ENCODE measurements around the gene SUSD6. TPM values are rescaled to one million over a fixed set of nuclear protein-coding genes. Genes with fewer than 3 reads are reported as not detected.

The SUSD6 gene
- total and polyA plus RNA-seq, 4 donors: 6.8 to 10.8 (median 7.6) TPM

DNA sequence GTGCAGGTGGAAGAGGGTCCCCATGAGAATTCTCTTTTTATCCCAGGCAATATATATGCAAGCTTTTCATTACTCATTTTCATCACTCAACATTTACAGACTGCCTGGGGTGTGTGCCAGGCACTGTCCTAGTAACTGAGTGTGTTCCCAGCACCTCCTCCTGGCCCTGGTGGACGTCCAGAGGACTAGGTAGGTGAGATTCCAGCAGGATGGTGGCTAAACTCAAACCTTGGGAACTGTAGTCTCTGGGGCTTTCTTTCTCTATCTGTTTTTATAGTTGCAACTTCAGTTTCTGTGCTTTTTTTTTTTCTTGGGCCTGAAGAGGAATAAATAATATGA lies 63.8 kb downstream of the SUSD6 start:
- H3K4me3 ChIP-seq (ENCODE audit: low read depth in 1 of 3, low read length in 3 of 3): no peak overlapping the region
- H3K4me1 ChIP-seq (ENCODE audit: control insufficient read depth in 4 of 4, insufficient read depth in 4 of 4, low read length in 3 of 4): peaks cover 16 to 31% (median 29%) of the 10 kb centered on the region in 4 donors
- no peaks in the 10 kb centered on the region for H3K9me3 ChIP-seq (ENCODE audit: control insufficient read depth in 4 of 4, low read length in 3 of 4)
- no peaks in the 10 kb centered on the region for H3K36me3 ChIP-seq (ENCODE audit: control insufficient read depth in 4 of 4, insufficient read depth in 3 of 4, low read depth in 1 of 4, low read length in 3 of 4)
- H3K27me3 ChIP-seq (ENCODE audit: control insufficient read depth in 4 of 4, insufficient read depth in 4 of 4, low read length in 3 of 4): no peaks in the 10 kb centered on the region
- peak overlapping the region in 1 of 2 donors; percentile 76 for H3K27ac ChIP-seq (ENCODE audit: low read depth in 1 of 2, low read length in 2 of 2)
- DNase-seq (ENCODE audit: low spot score): no peak
- H3K9ac ChIP-seq (ENCODE audit: low read depth in 1 of 2, low read length in 2 of 2): no peak overlapping the region
- no peak for TF ChIP-seq FOXA1 (IDR thresholded peaks at IDR 0.05)
- TF ChIP-seq RAD21 (IDR thresholded peaks at IDR 0.05): peak in 1 of 2 donors; percentile 11
- 19% methylated on average over 1 of the region's 1 CpG for WGBS

DNA sequence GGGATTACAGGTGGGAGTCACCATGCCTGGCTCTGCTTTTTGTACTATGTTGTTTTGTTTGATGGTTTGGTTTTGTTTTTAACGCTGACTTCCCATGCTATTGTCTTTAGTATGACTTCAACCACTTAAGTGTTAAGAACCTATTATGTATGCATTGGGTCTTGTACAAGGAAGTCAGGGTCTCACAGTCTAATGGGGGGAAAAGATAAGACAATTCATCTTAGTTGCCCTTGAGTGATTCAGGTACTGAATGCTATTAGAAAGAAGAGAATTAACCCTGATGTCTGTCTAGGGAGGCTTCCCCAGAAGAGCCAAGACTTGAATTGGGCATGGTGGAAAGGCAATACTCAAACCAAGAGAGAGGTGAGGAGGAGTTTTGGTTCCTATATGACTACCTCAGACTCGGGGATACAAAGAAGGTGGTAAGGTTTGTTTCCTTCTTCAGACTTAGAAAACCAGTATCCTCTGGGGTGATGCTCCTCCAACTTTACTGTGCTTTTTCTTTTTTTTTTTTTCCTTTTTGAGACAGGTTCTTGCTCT lies 64.6 kb downstream of the SUSD6 start:
- H3K9ac ChIP-seq (ENCODE audit: low read depth in 1 of 2, low read length in 2 of 2): no peak overlapping the region
- H3K4me3 ChIP-seq (ENCODE audit: low read depth in 1 of 3, low read length in 3 of 3): no peak overlapping the region
- no peak for DNase-seq (ENCODE audit: low spot score)
- H3K4me1 ChIP-seq (ENCODE audit: control insufficient read depth in 4 of 4, insufficient read depth in 4 of 4, low read length in 3 of 4): peaks cover 16 to 31% (median 29%) of the 10 kb centered on the region in 4 donors
- TF ChIP-seq YY1 (IDR thresholded peaks at IDR 0.05) (no peak), NR2F2 (IDR thresholded peaks at IDR 0.05) (no peak), JUND (IDR thresholded peaks at IDR 0.05) (no peak), HNF4G (IDR thresholded peaks at IDR 0.05) (no peak), FOXA1 (IDR thresholded peaks at IDR 0.05) (no peak), HNF4A (conservative IDR thresholded peaks at IDR 0.05) (no peak), RAD21 (IDR thresholded peaks at IDR 0.05) (no peak), RXRA (IDR thresholded peaks at IDR 0.05) (no peak), EGR1 (IDR thresholded peaks at IDR 0.05; ENCODE audit: low read depth in 2 of 2) (no peak), SP1 (IDR thresholded peaks at IDR 0.05) (no peak), GABPA (IDR thresholded peaks at IDR 0.05 in 1 of 2, conservative IDR thresholded peaks at IDR 0.05 in 1 of 2) (no peak), FOXA2 (IDR thresholded peaks at IDR 0.05) (no peak), TAF1 (conservative IDR thresholded peaks at IDR 0.05) (no peak)
- TF ChIP-seq, protein P1, sequence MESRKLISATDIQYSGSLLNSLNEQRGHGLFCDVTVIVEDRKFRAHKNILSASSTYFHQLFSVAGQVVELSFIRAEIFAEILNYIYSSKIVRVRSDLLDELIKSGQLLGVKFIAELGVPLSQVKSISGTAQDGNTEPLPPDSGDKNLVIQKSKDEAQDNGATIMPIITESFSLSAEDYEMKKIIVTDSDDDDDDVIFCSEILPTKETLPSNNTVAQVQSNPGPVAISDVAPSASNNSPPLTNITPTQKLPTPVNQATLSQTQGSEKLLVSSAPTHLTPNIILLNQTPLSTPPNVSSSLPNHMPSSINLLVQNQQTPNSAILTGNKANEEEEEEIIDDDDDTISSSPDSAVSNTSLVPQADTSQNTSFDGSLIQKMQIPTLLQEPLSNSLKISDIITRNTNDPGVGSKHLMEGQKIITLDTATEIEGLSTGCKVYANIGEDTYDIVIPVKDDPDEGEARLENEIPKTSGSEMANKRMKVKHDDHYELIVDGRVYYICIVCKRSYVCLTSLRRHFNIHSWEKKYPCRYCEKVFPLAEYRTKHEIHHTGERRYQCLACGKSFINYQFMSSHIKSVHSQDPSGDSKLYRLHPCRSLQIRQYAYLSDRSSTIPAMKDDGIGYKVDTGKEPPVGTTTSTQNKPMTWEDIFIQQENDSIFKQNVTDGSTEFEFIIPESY (IDR thresholded peaks at IDR 0.05): no peak
- TF ChIP-seq, protein P2, sequence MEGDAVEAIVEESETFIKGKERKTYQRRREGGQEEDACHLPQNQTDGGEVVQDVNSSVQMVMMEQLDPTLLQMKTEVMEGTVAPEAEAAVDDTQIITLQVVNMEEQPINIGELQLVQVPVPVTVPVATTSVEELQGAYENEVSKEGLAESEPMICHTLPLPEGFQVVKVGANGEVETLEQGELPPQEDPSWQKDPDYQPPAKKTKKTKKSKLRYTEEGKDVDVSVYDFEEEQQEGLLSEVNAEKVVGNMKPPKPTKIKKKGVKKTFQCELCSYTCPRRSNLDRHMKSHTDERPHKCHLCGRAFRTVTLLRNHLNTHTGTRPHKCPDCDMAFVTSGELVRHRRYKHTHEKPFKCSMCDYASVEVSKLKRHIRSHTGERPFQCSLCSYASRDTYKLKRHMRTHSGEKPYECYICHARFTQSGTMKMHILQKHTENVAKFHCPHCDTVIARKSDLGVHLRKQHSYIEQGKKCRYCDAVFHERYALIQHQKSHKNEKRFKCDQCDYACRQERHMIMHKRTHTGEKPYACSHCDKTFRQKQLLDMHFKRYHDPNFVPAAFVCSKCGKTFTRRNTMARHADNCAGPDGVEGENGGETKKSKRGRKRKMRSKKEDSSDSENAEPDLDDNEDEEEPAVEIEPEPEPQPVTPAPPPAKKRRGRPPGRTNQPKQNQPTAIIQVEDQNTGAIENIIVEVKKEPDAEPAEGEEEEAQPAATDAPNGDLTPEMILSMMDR (IDR thresholded peaks at IDR 0.05; ENCODE audit: low read depth, low read length, missing input control): no peak
- TF ChIP-seq, protein P3, sequence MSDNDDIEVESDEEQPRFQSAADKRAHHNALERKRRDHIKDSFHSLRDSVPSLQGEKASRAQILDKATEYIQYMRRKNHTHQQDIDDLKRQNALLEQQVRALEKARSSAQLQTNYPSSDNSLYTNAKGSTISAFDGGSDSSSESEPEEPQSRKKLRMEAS (IDR thresholded peaks at IDR 0.05): no peak
- TF ChIP-seq, protein P4, sequence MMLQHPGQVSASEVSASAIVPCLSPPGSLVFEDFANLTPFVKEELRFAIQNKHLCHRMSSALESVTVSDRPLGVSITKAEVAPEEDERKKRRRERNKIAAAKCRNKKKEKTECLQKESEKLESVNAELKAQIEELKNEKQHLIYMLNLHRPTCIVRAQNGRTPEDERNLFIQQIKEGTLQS (IDR thresholded peaks at IDR 0.05): no peak
- no peak overlapping the region for H3K27ac ChIP-seq (ENCODE audit: low read depth in 1 of 2, low read length in 2 of 2)
- no peaks in the 10 kb centered on the region for H3K36me3 ChIP-seq (ENCODE audit: control insufficient read depth in 4 of 4, insufficient read depth in 3 of 4, low read depth in 1 of 4, low read length in 3 of 4)
- H3K27me3 ChIP-seq (ENCODE audit: control insufficient read depth in 4 of 4, insufficient read depth in 4 of 4, low read length in 3 of 4): no peaks in the 10 kb centered on the region
- 83% methylated on average over 2 of the region's 2 CpGs for WGBS
- H3K9me3 ChIP-seq (ENCODE audit: control insufficient read depth in 4 of 4, low read length in 3 of 4): no peaks in the 10 kb centered on the region

Data from liver (tissue), 9 donors.